Activated CD4-positive, alpha-beta T cell treated with anti-CD3 and anti-CD28 coated beads for 48 hours (primary cell): Measurements from ENCODE around the gene MYO16.
A peak's percentile ranks its signal among the peaks of the same experiment; 100 is the strongest.
"Not testable (repeated sequence)": the region's sequence is repeated elsewhere in the genome, so short reads cannot be mapped to it uniquely, and the experiment has no call there.

Experiments
- DNase-seq: peaks from one replicate; pipeline ENCODE4 v3.0.0-alpha.2; 2020

Gene MYO16

DNA sequence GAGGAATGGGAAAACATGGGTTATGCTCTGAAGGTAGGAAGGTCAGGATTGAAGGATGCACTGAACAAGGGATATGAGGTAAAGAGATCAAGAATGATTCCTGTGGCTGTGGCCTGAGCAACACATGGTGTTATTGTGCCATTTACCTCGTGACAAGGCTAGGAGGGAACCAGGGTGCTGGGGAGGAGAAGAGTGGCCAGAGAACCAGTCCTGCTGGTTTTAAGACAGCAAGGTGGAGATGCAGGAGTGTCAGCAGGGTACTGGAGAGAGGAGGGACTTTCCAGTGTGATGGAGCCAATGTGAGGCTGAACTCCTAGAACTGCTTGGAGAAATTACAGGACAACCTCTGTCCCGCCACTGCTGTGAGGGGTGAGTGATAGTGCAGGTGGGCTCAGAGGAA lies 282.4 kb downstream of the MYO16 start:
- no peak for DNase-seq

DNA sequence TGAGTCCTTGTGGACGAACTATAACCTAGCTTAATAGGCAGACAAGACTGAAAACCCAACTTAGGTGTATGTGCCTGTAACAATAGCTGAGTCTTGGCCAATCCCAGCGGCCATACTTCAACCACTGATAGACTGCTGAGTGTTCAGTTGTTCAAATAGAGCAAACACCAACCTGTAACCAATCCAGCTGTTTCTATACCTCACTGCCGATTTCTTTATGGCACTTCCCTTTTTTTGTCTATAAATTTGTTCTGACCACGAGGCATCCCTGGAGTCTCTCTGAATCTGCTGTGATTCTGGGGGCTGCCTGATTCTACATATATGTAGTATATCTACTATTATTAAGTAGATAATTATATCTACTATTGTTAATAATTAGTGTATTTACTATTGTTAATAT lies 284.3 kb downstream of the MYO16 start:
- DNase-seq: not testable (repeated sequence)

DNA sequence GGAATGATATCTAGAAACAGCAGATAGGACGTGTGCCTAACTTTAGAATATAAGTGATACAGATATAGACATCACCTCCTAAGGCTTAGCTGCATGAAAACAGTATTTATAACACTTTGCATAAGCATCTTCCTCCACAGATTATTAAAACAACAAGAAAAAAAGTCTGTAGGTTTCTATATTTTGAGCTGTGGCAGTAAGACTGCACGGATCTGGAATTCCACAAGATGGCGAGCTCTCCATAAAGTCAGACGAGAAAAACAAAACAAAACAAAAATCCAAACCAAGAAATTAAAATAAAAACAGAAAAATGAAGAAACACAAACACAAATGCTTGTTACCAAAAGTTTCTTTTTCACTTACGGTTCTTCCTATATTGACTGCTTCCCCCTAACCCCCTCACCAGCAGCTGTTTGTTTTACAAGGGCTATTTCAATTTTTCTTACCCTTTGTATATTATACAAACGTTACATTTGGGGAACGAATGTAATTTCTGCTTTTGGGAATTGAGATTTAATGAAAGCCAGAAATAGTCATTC lies 285.8 kb downstream of the MYO16 start:
- no peak for DNase-seq

DNA sequence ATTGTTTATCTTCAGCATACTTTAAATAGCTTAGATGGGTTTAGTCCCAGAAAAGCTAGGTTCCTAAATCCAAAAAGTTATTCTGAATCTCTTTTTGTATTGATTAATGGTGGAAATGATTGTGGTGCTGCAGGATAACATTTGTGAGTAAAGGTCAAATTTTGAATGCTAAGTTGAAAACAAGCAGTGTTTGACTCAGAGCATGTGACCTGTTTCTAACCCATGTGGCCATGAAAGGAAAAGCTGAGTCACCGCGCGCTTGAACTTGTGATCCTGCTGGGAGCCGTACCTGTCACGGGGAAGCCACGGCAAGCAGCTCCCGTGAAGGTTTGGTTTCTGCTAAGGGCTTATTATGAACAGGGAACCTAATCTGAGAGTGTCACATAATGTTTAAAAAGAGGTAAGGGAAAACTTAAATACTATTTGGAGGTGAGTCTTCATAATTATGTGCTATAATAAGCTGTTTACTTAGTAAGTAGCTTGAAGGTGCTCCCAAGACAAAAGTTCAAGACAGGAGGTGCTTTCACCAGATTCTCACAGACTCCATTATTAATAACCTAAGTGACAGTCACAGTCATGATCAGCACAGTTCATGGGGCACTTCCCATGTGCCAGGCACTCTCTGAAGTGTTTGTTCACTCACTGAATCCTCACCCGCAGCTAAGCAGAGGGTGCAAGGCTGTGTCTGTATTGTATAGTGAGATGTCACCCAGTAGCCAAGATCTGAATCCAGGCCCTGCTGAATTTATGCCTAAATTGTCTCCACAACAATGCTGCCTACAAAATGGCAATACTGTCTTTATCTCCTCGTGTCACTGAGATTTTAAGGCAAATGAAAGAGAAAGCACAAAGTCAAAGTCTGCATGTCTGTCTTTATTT lies 286.5 kb downstream of the MYO16 start:
- peak; percentile 93 for DNase-seq

DNA sequence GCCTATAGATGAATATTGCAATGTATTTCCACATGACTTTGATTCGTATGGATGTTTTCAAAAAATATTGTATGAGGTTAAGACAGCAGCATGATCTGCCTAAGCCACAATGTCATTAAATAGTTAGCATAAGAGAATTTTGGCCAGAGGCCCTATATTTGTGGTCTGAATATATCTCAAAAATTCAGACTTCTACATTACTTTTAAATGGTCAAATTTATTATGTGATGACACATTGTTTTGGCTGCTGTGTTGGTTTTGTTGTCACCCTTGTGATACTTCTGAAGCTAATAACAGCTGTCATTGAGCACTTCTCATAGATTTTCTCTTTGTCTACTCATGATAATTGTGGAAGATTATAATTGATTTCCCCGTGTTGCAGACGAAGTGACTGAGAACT lies 288.2 kb downstream of the MYO16 start:
- no peak for DNase-seq

DNA sequence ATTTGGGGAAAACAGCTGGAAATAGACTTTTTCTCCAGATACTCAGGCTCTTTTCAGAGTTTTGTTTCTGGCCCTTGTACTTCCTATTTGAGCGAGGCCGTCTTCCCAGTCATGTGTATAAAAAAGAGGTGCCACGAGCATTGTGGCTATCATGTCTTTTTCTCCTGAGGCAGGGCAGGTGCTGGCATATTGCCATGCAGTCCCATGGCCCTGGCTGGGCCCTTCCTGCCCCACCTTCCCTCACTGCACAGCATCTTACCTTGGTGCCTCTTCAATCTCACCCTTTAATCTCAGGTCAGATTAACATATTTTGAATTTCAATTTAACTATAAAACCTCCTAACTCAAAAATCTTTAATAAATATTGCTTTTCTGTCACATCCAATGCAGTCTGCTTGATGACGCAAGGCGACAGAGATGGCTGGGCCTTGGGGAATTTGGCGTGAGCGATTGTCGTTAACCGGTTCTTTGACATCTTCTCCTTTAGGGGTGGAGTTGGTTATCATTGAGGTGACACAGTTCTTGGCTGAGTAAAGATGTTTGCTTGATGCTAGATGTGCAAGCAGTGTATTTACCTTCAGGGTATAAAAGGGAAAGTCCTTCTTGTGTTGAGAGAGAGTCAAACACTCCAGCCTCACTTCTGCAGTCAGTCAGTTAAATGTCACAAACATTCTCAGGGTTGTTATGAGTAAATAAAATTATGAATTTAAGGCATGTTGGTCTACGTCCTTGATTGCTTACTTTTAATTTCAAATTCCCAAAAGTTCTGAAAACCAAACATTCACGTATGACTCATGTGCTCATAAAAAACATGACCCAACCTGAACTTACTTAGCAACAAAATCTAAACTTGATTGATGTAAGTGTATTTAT lies 289.9 kb downstream of the MYO16 start:
- DNase-seq: no peak

DNA sequence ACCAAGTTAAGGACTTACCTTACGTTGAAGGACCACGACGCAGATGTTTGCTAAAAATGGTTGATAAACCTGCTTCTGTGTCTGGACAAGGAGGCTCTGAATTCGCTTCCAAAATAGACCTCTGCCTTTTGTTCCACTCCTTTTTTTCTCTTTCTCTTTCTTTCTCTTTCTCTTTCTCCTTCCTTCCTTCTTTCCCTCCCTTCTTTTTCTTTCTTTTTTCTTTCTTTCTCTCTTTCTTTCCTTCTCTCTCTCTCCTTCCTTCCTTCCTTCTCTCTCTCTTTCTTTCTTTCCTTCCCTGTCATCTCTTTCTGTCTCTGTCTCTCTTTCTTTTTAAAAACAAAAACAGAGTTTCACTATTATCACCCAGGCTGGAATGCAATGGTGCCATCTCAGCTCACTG lies 290.7 kb downstream of the MYO16 start:
- no peak for DNase-seq

DNA sequence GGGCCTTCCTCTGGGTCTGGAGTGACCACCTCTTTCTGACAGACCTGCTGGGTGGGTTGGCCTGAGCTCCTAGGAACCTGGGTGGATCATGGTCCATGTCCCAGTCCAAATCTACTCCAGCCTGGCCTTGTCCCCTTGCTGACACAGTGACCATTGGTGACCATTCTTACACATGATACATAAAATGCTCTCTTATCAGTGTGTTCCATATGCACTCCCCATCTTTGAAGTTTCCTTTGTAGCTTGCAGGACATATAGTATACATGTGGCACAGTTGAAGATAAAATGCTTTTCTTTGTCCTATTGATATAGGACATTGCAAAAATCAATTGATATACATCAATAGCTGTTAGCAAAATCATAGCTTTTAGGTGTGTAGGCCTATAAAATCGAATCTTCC lies 291.8 kb downstream of the MYO16 start:
- DNase-seq: no peak

DNA sequence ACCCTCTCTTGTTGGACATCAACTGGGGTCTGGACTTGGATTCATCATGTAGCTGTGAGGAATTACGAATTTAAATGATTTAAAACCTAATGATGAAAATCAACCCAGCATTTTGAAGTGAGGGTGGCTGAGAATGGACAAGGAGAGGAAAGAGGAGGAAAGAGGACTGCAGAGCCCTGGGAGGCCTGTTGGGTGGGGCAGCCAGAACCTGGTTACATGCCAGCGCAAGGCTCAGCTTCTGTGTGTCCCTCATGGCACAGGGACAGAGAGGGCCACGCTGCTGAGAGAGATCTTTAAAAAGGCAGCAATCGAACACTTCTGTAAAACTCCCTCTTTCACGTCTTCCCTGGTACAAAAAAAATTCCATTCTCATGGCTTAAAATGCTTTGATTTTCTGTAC lies 292.7 kb downstream of the MYO16 start:
- DNase-seq: no peak

DNA sequence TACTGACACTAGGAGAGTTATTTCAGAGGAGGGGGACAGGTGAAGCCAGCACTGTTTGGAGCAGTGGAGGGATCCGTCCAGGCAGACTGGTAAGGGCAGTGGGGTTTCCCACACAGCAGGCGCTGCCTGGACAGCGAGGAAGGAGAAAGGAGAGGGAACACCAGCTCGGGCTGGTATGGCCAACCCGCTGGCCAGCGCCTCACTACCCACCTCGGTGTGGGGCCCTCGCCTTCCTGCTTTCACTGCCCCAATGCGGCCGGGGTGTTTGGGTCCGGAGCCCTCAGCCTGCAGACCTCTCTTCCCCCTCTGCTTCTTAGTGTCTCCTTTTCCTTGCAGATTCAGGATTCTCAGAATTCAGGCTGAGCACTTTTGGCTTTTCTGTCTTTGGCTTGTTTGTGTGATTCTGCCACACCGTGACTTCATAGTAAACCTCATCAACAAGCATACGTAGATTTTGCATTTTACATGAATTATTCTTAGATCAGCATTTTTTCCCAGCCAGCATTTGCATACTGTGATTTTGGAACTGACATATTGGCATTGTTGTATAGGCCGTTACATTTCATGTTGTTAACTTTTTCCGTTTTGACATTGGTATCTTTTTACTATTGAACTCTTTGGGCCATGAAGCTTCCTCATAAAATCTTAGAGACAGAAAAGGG lies 294.1 kb downstream of the MYO16 start:
- no peak for DNase-seq

DNA sequence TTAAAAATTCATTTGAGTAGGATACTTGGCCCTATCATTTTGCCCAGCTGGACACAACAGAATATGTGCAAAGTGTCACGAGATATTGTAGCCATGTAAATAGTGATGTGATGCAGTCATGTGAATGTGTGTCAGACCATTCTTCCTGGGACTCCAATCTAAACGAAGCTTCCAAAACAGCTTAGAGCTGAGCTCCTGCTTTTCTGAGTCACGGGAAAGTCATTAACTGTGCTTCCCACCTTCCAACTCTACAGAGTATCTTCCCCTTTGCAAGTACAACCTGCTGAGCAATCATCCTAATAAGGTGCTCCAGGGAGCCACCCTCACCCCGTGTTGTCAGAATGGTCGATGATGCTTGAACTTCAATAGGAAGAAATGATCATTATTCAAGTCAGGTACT lies 294.7 kb downstream of the MYO16 start:
- no peak for DNase-seq

DNA sequence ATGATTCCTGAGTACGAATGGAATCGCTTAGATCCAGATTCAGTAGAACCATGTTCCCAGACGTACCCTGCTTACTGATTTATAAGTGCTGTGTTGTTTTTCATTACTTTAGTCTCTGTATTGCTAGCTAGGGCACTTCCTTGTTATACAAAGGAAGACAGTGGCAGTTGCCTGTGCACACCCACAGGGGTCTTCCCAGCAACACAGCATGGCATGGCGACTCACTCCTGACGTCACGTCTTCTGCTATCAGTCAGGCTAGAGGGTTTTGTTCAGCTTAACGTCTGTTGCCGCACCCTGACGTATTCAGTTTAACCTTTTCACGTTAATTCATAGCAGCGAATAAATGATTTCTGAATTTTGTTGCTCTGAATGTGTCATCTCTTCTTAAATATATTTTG lies 295.1 kb downstream of the MYO16 start:
- DNase-seq: no peak

DNA sequence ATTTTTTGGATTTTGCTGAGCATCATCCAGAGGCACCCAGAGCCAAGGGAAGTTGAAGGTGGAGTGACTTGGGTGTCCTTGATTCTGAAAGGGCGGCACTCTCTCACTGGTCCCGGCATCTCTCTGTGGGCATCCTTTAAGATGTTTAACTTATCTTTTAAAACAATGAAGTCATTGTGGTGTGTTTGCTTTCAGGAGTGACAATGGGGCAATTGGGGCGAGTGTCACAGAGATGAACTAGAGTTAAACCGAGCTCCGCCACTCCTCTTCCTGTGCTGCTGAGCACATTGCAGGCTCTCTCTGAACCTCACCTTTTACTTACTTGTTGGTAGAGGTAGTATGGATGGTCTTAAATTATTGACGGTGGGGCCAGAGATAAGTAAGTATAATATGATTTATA lies 295.7 kb downstream of the MYO16 start:
- no peak for DNase-seq

DNA sequence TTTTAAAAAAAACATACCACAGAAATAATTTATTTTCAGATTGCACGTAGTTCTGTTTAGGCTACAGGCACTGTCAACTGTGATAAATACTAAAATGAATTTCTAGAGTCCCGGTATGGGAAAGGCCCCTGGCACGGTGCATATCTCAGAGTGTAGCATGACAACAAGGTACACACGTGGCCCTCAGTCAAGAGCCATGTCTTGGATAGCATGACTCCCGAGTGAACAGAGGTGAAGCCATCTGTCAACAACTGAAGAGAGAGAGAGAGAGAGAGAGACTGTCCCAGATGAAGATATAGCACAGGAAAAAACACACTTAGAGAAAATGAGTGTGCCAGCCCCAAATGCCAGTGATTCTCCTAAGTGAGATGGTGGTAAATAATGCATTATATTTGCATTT lies 297.5 kb downstream of the MYO16 start:
- DNase-seq: no peak

DNA sequence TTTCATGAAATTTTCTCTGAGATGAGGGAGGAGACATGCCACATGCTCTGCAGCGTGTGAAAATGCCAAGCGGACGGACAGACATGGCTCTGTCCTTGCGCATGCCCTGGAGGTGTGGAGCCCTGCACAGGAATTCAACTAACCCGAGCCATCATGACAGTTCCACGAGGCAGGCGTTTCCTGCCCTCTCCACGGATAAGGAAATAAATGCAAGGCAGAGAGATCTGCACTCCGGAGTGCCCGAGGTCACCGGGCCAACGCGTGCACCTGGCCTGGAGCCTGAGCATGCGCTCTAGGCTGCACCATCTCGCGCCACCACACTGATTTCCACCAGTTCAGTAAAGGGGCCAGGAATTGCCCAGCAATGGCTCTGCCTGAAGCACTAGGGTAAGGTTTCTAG lies 298.2 kb downstream of the MYO16 start:
- DNase-seq: no peak

DNA sequence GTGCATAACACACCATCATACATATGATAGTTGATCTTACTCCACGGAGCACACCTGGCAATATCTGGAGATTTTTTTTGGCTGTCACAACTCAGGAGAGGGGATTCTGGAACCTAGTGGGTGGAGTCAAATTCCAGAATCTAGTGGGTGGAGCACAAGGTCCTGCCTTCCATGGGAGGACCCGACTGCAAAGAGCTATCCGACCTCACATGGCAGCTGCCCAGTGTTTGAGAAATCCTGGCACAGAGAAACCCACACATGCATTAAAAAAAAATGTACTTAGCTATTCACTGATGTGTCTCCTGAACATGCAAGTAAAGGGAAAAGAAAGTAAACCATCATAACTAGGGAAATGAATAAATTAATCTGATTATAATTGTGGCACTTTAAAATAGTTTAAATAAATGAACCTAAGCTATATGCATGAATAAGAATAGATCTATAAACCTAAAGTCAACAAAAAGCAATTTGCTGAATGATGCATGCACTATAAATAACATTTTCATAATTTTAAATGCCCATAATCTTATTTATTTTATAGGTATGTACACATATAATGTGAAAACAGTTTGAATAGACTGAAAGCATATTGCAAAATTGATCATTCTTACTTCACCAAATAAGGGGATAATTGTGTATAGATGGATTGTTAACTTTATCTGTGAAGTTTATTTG lies 300.3 kb downstream of the MYO16 start:
- no peak for DNase-seq

DNA sequence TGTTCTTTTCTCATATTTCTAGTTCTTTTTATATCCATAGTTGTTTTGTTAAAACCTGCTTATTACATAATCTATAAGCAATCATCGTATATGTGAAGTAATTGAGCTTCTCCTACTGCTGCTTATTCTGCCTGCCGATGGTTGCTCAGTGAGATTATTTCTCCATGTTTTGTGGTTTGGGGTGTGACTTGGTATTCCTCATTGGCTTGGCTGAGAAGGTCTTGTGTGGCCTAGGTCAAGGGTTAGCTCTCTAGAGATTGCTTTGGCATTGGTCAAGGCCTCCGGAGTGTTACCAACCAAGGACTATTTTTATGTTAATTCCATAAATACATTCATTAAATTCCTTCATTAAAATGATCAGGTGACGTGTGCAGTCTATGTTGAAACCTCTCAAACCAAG lies 302.8 kb downstream of the MYO16 start:
- DNase-seq: no peak

DNA sequence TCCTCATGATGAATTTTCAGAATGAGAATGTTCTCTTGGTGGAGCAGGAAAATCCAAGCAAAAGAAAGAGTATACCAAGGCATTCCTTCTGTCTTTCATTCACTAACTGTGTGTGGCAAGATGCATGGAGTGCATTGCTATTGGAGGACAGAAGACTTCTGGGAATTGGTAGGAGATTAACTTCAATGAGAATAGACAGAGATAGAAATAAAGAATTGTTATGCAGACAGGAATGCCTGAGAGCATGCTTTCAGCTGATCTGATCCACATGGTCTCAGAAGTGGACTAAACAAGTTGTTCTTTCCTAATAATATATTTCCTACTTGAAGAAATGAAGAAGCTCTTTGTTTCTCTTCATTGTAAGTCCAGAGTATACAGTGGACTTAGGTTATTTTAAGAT lies 303.6 kb downstream of the MYO16 start:
- DNase-seq: no peak

DNA sequence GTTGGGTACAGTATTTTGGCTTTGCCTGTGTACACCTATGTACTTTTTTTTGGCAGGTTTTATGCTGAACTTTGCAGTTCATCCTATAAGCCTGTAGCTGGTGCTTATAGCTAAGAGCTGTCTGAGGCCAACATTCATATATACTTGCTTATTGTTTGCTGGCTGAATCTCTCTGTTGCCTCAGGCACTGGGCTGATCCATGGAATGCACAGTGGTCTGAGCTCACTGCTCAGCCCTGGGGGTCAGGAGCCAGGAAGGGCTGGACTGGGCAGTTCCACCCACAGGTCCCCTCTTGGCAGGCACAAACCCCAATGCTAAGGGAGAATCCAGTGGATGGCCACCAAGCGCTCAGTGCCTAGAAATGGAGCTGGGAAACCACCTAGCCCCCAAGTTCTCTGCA lies 308.7 kb downstream of the MYO16 start:
- no peak for DNase-seq

DNA sequence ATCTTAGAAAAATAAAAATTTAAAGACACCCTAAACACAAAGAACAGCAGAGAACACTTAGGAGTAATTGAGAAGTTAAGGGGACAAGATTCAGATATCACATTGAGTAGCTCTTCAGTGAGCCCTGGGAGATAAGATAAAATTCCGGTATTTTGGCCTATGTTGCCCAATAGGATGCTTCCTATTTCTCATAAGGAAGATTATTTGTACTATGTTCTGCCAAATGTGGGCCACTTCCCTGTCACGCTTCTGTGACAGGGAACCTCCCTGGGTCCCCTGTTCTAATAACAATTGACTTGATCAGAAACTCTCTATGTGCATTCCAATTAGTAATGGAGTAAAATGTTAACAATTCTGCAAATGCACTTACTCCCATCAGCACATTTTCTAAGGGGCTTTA lies 310.7 kb downstream of the MYO16 start:
- DNase-seq: no peak

DNA sequence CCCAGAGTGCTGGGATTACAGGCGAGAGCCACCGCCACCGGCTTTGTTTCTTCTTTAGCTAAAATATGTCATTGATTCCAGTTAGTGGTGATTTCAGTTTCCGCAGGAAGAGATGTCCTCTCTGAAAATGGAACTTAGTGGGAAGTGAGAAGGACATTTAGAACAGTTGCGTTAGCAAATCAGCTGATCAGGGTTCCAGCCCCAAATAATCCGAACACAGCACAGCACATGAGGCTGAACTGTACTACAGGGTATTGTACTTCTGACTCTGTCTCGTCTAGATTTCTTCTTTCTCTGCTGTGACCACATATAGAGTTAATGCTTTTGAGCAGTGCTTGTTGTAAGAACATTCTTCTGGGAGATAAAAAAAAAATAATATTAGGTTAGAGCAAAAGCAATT lies 314.4 kb downstream of the MYO16 start:
- DNase-seq: no peak

DNA sequence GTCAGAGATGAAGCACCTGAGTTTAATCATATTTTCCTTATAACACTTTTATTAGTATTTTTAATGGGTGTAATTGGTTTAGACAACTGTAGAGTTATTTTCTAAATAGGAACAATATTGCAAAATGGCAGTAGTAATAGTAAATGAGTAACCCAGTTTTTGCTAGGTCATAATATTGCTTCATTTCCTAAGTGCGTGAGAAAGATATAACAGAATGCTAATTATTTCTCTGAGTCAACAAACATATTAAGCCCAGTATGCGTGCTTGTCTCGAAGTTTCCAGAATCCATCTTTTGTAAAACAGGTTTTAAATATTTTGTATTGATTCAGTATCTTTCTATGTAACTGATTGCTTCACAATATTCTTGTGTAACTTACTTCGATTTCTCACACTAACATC lies 315.3 kb downstream of the MYO16 start:
- no peak for DNase-seq

DNA sequence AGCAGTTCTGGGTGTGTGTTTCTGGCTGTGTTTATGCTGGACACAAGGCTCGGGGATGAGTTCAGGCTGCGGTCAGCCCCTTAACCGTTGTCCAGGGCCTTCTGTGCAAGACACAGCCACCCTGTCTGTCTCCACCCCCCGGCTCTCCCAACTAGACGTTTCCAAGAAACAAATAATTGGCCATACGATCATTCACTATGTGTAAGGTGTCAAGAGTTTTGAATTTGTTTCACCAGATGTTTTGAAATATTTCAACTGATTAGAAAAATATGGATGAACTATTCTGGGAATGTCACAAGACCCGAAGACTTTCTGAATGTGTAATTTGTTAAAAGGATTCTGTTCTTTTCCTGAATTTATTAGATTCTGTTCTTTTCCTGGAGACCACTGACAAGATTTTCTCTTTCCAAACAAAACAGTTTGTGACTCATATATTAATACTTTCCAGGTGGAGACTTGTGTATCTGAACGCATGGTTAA lies 318.2 kb downstream of the MYO16 start:
- DNase-seq: no peak
